Measurements from ENCODE around the gene KATNB1.

KATNB1 gene

DNA sequence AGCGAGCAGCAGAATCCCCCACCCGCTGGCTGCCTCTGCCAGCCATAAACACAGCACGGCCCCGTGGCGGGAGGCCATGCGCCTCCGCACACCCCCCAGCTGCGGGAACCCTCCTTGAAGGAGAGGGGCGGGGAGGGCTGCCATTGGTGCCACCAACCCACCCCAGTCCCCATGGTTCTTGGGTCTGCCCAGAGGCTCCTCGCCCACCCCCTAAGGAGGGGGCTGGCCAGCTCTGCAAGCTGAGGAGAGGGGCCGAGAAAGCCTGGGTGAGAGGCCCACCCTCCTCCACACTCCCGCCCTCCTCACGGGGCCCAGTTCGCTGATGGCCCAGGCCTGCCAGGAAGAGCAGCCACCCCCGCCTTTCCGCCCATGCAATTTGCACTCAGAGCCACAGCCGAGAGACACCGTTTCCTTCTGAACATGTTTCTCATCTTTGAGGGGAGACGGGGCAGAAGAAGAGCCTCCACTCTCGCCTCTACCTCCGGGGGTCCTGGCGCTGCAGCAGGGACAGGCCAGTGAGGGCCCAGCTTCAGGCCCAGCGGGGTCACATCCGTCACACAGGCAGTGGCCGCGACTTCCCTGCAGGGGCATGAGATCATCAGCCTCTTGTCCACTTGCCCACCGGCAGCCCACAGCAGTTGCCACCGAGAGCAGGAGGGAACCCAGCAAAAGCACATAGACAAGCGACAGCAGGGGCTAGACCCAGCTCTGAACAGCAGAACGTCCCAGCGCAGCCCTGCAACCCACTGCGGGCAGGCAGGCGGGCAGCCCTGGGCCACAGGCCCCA, 23.0 kb downstream of the KATNB1 start:
- DNase-seq, result no peak

DNA sequence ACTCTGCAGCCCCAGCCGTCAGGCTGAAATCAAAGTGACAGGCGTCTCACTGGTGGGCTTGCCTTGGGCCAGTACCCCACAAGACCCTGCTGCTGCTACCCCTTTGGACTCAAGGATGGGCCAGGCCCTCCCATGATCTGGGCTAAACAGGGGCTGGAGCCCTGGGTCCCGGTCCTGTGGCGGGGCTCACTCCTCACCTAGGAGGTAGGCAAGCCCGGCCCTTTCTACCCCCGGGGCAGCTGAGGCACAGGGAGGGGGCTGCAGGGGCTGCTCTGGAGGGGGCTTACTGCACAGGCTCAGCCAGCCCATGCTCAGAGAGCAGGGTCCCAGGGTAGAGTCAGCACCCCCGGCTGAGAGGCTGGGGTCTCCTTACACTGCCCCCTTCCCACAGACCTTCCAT, 23.6 kb downstream of the KATNB1 start:
- no peak for DNase-seq

- DNase-seq, result no peak
Observed at GRCh38 chr16:57759541-57760356, 24.2 kb downstream of the KATNB1 start.

DNA sequence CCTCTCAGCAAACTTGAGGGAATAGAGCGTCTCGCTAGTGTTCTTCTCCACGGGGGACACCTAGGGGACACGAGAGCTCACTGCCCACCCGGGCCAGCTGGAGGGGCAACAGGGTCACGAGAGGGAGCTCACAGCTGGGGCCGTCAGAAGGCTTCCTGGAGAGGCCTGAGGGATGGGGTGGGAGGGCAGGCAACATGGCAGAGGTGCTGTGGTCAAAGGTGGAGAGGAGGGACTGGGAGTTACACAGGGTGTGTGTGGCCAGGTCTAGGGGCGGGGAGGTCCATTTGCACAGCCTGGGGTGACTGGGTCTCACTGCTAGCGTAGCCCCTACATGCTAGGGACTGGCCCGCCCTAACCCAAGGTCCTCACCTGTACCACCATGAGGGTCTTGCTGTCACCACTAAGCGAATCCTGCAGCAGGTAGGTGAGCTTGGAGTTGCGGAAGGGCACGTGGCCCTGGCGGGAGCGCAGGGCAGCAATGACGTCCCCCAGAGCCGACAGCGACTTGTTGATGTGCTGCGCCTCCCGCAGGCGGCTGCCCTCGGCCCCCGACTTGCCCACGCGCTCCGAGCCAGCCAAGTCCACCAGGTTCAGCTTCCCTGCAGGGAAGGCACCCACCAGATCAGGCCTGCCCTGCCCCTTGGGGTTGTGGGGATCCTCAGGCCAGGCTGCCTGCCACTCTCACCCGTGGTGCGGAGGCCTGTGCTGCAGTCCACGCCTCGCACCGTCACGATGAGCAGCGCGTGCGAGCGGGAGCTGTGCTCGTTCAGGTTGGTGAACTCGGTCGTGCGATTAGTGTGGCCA, 25.0 kb downstream of the KATNB1 start:
- DNase-seq, result no peak

DNA sequence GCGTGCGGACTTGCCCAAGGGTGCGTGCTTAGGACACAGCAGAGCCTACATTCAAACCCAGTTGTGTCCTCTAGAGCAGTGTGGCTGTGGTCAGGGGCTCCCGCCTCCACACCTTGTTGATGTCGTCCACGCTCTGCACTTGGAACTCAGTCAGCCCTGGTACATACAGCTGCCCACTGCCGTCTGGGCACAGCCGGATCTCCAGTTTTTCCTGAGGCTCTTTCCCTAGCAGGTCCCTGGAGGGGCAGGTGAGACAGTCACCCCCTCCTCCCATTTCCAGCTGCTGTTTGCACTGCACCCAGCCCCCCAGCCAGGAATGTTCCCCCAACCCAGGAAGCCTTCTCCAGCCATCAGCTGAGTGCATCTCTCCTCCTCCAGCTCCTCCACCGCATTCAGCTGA, 25.7 kb downstream of the KATNB1 start:
- no peak for DNase-seq

GRCh38 chr16:57761957-57762356, 26.4 kb downstream of the KATNB1 start:
- DNase-seq, result no peak

DNA sequence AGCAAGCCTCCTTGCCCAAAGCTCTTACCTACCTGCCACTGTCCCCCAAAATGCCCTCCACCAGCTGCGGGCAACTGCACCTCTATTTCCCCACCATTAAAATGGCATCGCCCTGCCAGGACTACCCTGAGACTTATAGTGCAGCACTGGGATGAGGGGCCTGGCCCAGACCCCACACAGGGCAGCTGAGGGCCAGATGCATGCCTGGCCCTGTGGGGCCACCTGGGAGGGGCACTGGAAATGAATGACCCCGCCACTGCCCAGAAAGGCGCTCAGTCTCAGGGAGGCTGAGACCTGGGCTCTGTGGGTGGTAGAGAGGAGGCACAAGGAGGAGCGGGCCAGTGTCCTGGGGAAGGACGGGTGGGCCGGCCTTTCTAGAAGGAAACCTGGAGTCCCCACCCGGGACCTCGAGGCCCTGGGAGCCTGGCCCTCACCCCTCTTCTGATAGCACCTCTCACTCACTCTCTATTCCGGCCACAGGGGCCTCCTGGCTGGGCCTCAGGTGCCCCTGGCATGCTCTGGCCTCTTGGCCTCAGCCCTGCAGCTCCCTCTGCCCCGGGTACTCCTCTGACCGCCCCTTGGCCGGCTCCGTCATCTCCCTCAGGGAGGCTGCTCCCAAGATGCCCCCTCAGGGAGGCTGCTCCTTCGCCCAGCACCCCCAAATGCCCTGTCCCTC, 26.9 kb downstream of the KATNB1 start:
- DNase-seq, result no peak

DNA sequence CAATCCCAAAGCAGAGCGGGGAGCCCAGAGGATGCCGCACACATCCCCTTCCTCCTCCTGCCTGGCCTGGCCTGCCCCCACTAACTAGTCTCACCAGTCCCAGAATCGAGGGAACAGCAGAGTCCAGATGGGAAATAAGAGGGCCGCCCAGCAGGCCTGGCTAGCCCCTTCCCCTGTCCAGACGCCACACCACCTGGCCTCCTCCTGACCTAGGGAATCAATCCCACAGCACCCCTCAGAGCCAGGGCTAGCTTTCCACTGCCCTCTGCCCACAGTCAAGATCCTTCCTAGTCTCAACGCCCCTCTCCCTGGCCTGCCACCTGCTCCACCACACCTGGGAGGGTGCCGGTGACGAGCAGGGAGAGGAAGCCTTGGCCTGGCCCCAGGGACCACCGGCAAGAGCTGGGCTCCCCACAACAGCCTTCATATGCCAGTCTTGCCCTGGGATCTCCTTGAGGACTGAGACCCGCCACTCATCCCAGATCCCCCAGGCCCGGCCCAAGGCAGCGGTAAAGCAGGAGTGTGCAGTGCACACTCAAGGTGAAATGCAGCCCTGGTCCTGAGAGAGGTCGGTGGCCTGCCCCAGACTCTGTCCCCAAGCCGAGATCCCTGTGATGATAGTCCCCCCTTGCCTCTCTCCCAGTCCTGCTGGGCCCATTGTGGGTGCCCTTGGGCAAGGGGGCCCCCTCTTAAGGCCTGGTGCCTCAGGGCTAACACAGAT, 27.9 kb downstream of the KATNB1 start:
- no peak for DNase-seq

GRCh38 chr16:57764006-57764340, 28.4 kb downstream of the KATNB1 start:
- DNase-seq, result no peak

DNA sequence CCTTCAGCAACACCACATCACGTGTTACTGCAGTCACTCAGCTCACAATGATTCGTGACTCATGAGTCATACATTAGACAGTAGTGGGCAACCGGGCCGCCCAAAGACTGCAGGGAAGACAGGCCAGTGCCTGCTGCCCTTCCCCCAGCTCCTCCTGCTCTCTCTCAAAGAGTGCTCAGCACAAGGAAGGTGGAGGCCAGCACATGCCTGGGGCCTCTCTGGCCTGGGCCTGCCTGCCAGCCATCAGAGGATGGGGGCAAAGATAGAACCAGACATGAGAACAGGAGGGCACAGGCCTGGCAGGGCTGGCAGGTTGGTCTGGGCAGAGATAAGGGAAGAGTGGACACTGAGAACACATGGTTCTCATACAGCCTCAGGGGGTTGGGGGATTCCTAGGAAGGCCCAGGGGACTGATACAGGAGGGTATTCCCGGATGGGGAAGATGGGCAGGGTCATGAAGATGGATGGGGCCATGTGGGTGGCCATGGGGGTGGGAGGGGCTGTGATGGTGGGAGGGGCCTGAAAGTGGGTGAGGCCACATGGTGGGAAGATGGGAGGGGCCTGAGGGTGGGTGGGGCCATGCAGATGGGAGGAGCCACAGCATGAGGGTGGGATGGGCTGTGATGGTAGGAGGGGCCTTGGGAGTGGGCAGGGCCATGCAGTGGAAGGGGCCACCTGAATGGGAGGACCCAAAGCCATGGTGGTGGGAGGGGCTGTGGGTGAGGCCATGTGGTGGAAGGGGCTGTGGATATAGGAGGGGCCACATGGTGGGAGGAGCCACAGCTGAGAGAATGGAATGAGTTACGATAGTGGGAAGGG, 29.0 kb downstream of the KATNB1 start:
- peak in 1 of 2 experiments; percentile 48 for DNase-seq

DNA sequence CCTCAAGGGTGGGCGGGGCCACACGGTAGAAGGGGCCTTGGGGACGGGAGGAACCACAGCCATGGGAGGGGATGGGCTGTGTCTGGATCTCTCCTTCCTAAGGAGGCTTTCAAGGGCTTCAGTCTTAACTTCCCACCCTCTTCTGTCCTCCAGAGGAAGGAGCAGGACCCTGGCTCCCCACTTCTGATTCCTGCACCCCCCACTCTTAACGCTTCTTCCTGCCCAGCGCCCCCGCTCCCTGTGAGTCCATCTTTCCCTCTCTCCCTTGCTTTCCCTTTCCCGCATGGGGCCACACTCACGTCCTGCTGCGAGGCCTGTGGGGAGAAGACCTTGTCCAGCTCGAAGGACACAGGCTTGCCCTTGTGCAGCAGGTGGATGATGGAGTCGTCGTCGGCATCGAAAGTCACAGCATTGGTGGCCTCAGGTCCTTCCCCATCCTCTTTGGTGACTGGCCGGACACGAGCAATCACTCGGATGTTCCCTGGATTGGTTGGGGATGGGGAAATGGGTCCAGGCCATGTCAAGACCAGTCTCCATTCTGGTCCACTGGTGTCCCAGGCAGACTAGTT, 29.7 kb downstream of the KATNB1 start:
- DNase-seq, result no peak

DNA sequence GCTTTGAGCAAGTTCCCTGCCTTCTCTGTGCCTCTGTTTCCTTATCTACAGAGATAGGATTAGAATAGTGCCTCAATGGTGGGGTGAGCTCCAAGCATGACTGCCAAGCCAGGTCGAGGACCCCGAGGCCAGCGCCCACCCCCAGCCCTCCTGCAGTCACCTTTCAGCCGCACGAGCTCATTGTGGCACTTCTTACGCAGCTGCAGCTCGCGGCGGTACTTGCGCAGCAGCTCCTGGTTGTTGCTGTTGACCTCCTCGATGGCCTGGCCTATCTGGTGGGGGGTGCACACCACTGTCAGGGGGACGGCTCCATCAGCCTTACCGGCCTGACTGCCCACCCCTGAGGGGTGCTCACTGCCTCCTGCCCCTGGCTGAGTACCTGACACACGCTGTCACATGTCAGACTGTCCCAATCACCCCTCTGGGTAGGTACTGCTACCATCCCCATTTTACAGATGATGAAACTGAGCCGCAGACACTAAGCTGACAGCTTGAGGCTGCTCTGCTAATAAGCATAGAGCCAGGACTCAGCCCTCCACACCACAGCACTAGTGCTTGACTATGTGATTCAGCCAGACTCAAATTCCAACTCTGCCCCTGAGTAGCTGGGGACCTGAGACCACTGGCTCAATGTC, 31.3 kb downstream of the KATNB1 start:
- no peak for DNase-seq

DNA sequence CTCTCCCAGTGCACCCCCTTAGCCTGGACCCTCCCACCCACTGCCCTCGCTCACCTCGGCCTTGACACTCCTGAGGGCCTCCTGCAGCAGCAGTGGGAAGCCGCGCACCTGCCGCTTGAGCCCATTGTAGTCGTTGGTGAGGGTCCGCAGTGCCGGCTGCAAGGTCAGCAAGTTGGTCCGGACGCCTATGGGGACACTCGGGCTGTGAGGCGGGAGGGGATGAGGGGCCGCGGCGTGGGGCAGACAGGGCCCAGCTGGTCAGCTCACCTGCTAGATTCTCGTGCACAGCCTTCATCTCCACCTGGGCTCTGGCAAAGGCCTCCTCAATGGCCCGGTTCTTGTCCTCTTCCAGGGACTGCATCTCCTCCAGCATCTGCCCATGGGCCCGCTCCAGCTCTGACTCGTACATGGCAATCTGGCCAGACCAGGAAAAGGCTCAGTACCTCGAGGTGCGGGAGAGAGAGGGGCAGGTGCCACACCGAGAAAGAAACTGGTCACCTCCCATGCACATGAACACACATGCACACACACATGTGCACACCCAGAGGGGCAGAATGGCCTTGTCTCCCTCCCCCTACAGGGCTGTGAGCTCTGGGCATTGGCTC, 34.1 kb downstream of the KATNB1 start:
- no peak for DNase-seq

DNA sequence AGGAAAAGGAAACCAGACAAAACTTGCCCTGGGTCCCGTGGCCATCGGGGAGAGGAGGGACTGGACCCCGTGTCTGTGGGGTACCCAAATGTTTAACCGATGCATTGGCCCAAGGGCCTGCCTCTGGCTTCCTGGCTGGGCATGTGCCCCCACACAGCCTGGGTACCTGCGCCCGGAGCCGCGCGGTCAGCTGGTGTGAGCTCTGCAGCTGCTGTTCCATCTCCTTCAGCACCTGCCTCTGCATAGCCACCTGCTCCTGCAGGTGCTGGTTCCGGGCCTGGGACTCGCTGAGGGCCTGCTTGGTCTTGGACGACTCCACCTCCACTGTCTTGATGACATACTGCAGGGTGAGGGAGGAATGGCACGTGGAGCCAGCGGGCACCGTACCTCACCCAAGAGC, 34.8 kb downstream of the KATNB1 start:
- DNase-seq, result no peak

- no peak for DNase-seq
Observed at GRCh38 chr16:57771141-57771785, 35.7 kb downstream of the KATNB1 start.

GRCh38 chr16:57773019-57773418, 37.4 kb downstream of the KATNB1 start:
- no peak for DNase-seq

GRCh38 chr16:57773655-57774295, 38.2 kb downstream of the KATNB1 start:
- DNase-seq, result no peak

GRCh38 chr16:57774705-57775285, 39.2 kb downstream of the KATNB1 start:
- no peak for DNase-seq
